ENCODE results near the gene SHMT2. TPM values are rescaled to one million over a fixed set of nuclear protein-coding genes. Genes with fewer than 3 reads are reported as not detected.
A peak's percentile ranks its signal among the peaks of the same experiment; 100 is the strongest.

The SHMT2 gene
- total RNA-seq, 1 donor: 303 TPM

GRCh38 chr12:57224973-57225679 lies 4.4 kb upstream of the SHMT2 start:
- no peak for DNase-seq (ENCODE audit: low read depth)

GRCh38 chr12:57225680-57226210 lies 3.8 kb upstream of the SHMT2 start:
- H3K4me3 ChIP-seq (ENCODE audit: low read depth, low read length): no peak overlapping the region
- TF ChIP-seq CTCF (IDR thresholded peaks at IDR 0.05; ENCODE audit: insufficient read depth, low read length): no peak
- DNase-seq (ENCODE audit: low read depth): no peak

More at GRCh38 chr12:57224973-57225679, 4.4 kb upstream of the SHMT2 start:
- H3K4me3 ChIP-seq (ENCODE audit: low read depth, low read length): no peak overlapping the region
- TF ChIP-seq CTCF (IDR thresholded peaks at IDR 0.05; ENCODE audit: insufficient read depth, low read length): peak; percentile 21

- no peak for TF ChIP-seq CTCF (IDR thresholded peaks at IDR 0.05; ENCODE audit: insufficient read depth, low read length)
- DNase-seq (ENCODE audit: low read depth): no peak
- no peak overlapping the region for H3K4me3 ChIP-seq (ENCODE audit: low read depth, low read length)
These were observed 2.8 kb upstream of the SHMT2 start for GRCh38 chr12:57226588-57227314.

GRCh38 chr12:57227315-57228115 lies 2.0 kb upstream of the SHMT2 start:
- H3K4me3 ChIP-seq (ENCODE audit: low read depth, low read length): no peak overlapping the region
- no peak for TF ChIP-seq CTCF (IDR thresholded peaks at IDR 0.05; ENCODE audit: insufficient read depth, low read length)
- no peak for DNase-seq (ENCODE audit: low read depth)

GRCh38 chr12:57229046-57229633 lies 371 bp upstream of the SHMT2 start:
- no peak for DNase-seq (ENCODE audit: low read depth)
- peak overlapping the region; percentile 93 for H3K4me3 ChIP-seq (ENCODE audit: low read depth, low read length)
- peak; percentile 1 for TF ChIP-seq CTCF (IDR thresholded peaks at IDR 0.05; ENCODE audit: insufficient read depth, low read length)

Measured in fibroblast of the aortic adventitia (primary cell).